Trophoblast cell (in vitro differentiated cells and primary cell): ENCODE measurements around the gene UAP1.
A peak's percentile ranks its signal among the peaks of the same experiment; 100 is the strongest.

Source experiments
- DNase-seq, 2 donors: peaks; one replicate each; pipeline ENCODE4 v3.0.0-alpha.2; 2016
- H2AFZ ChIP-seq: 2 replicates; pipeline ENCODE4 v1.6.1; 2013; ENCODE audit warnings: low read length, moderate library complexity, mild to moderate bottlenecking; ENCODE audit not compliant: insufficient read depth, poor library complexity
- H2AK5ac ChIP-seq: 2 replicates; pipeline ENCODE4 v1.6.1; 2013; ENCODE audit warnings: mild to moderate bottlenecking, low read length
- H2BK120ac ChIP-seq: 2 replicates; pipeline ENCODE4 v1.6.1; 2013; ENCODE audit warnings: low read length, mild to moderate bottlenecking, moderate library complexity; ENCODE audit not compliant: insufficient read depth, poor library complexity
- H2BK12ac ChIP-seq: 2 replicates; pipeline ENCODE4 v1.6.1; 2013; ENCODE audit warnings: mild to moderate bottlenecking, low read length, moderate library complexity
- H2BK5ac ChIP-seq: 2 replicates; pipeline ENCODE4 v1.6.1; 2013; ENCODE audit warnings: low read length, low read depth, moderate library complexity, mild to moderate bottlenecking; ENCODE audit not compliant: poor library complexity
- H3K14ac ChIP-seq: 2 replicates; pipeline ENCODE4 v1.6.1; 2013; ENCODE audit warnings: mild to moderate bottlenecking, low read length
- H3K18ac ChIP-seq: 2 replicates; pipeline ENCODE4 v1.6.1; 2013; ENCODE audit warnings: mild to moderate bottlenecking, low read length
- H3K23ac ChIP-seq: 2 replicates; pipeline ENCODE4 v1.6.1; 2013; ENCODE audit warnings: low read length
- H3K27ac ChIP-seq: 2 replicates; pipeline ENCODE4 v1.5.1; 2013; ENCODE audit warnings: low read depth, mild to moderate bottlenecking, inconsistent platforms, low read length, moderate library complexity
- H3K27me3 ChIP-seq: 2 replicates; pipeline ENCODE4 v1.6.1; 2013; ENCODE audit warnings: inconsistent platforms, mild to moderate bottlenecking, low read length, moderate library complexity; ENCODE audit not compliant: insufficient read depth
- H3K36me3 ChIP-seq, 2 experiments: 1 replicate in 1 of 2; 2 replicates in 1 of 2; pipeline ENCODE4 v1.6.1; 2013; ENCODE audit warnings: low read length in 2 of 2, mild to moderate bottlenecking in 2 of 2, moderate library complexity in 1 of 2; ENCODE audit not compliant: insufficient read depth in 2 of 2, control insufficient read depth in 1 of 2
- H3K4ac ChIP-seq: 2 replicates; pipeline ENCODE4 v1.6.1; 2013; ENCODE audit warnings: low read depth, mild to moderate bottlenecking, low read length, moderate library complexity
- H3K4me1 ChIP-seq, 2 experiments: 1 replicate in 1 of 2; 2 replicates in 1 of 2; pipeline ENCODE4 v1.6.1; 2013; ENCODE audit warnings: low read length in 2 of 2, mild to moderate bottlenecking in 2 of 2, moderate library complexity in 1 of 2; ENCODE audit not compliant: insufficient read depth in 2 of 2, control insufficient read depth in 1 of 2
- H3K4me2 ChIP-seq: 2 replicates; pipeline ENCODE4 v1.6.1; 2013; ENCODE audit warnings: inconsistent platforms, mild to moderate bottlenecking, low read length, moderate library complexity
- H3K4me3 ChIP-seq: 2 replicates; pipeline ENCODE4 v1.5.1; 2013; ENCODE audit warnings: mild to moderate bottlenecking, low read depth, low read length, inconsistent platforms
- H3K79me1 ChIP-seq: one replicate; pipeline ENCODE4 v1.6.1; 2013; ENCODE audit warnings: low read length
- H3K79me2 ChIP-seq: 2 replicates; pipeline ENCODE4 v1.6.1; 2013; ENCODE audit warnings: low read length, mild to moderate bottlenecking; ENCODE audit not compliant: control insufficient read depth, insufficient read depth, poor library complexity
- H3K9ac ChIP-seq: 2 replicates; pipeline ENCODE4 v1.6.1; 2013; ENCODE audit warnings: mild to moderate bottlenecking, low read length
- H3K9me3 ChIP-seq: 2 replicates; pipeline ENCODE4 v1.6.1; 2013; ENCODE audit warnings: low read depth, mild to moderate bottlenecking, control low read depth, inconsistent platforms, low read length; ENCODE audit not compliant: insufficient read depth
- H4K12ac ChIP-seq: 2 replicates; pipeline ENCODE4 v1.6.1; 2013; ENCODE audit warnings: low read depth, mild to moderate bottlenecking, low read length, moderate library complexity
- H4K8ac ChIP-seq: 2 replicates; pipeline ENCODE4 v1.6.1; 2013; ENCODE audit warnings: low read depth, mild to moderate bottlenecking, low read length, moderate library complexity
- H4K91ac ChIP-seq: one replicate; pipeline ENCODE4 v1.6.1; 2013; ENCODE audit warnings: low read depth, mild to moderate bottlenecking, low read length, moderate library complexity
- WGBS: extraction: QIAGEN DNeasy Blood & Tissue Kit; methylation state at CpG from one replicate; pipeline ENCODE4 v1.1.7; 2013; ENCODE audit warnings: missing lambda C conversion rate; ENCODE audit not compliant: insufficient read length, insufficient coverage; ENCODE audit errors: extremely low coverage; 5-methylcytosine and 5-hydroxymethylcytosine counted together

UAP1 gene

DNA sequence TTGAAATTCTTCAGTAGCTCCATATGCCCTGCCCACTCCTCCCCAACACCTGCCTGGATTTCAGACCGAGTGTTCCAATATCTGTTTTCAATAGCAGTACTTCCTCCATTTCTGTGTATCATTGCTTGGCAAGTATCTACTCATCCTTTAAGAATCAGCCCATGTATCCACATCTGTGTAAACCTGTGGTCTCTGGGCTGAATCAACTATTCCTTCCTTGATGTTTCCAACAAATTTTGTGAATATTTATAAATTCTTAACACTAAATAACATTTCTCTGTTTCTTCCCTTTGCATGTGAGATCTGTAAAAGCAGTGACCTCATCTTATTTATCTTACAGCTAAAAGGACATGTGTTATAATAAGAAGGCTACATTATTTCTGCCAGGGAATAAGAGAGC is 26.0 kb upstream of the UAP1 start:
- DNase-seq = no peak
- Histone ChIP-seq H3K4ac (no peak overlapping the region), H3K9me3 (no peaks in the 10 kb centered on the region), H2BK5ac (no peak overlapping the region), H3K79me2 (no peaks in the 10 kb centered on the region), H2BK120ac (no peak overlapping the region), H3K18ac (no peak overlapping the region), H2AK5ac (no peak overlapping the region), H3K9ac (no peak overlapping the region), H3K27me3 (no peaks in the 10 kb centered on the region), H4K91ac (no peak overlapping the region), H3K27ac (no peak overlapping the region), H3K4me2 (no peak overlapping the region), H4K8ac (no peak overlapping the region), H3K79me1 (no peaks in the 10 kb centered on the region), H3K4me3 (no peak overlapping the region), H3K23ac (no peak overlapping the region), H3K4me1 (no peaks in the 10 kb centered on the region), H2BK12ac (no peak overlapping the region), H3K14ac (no peak overlapping the region), H3K36me3 (no peaks in the 10 kb centered on the region), H4K12ac (no peak overlapping the region), H2AFZ (no peak overlapping the region)
- WGBS = no CpG with 5 or more reads among the region's 1 CpG

DNA sequence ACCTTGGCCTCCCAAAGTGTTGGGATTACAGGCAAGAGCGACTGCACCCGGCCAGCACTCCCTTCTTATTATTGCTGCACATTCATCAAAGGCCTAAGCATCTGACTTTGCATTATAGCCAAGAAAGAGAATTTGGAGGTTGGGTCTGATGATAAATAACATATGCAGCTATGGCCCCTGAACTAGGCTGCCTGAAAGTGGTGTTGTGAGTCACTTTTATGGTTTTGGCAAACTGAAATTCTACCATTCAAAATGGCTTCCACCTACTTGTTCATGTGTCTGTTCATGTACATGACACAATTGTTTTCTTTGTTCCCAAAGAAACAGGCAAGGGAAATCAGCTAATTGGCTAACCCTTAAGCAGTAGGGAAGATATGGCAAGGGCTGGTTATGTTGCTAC is 25.0 kb upstream of the UAP1 start:
- WGBS = no CpG with 5 or more reads among the region's 2 CpGs
- Histone ChIP-seq H3K4me2 (no peak overlapping the region), H3K9me3 (no peaks in the 10 kb centered on the region), H2AFZ (no peak overlapping the region), H4K8ac (no peak overlapping the region), H3K27ac (no peak overlapping the region), H3K9ac (no peak overlapping the region), H3K79me2 (no peaks in the 10 kb centered on the region), H2AK5ac (no peak overlapping the region), H3K14ac (no peak overlapping the region), H2BK5ac (no peak overlapping the region), H3K23ac (no peak overlapping the region), H3K4me3 (no peak overlapping the region), H3K4me1 (no peaks in the 10 kb centered on the region), H3K36me3 (no peaks in the 10 kb centered on the region), H2BK12ac (no peak overlapping the region), H4K91ac (no peak overlapping the region), H2BK120ac (no peak overlapping the region), H3K27me3 (no peaks in the 10 kb centered on the region), H3K79me1 (no peaks in the 10 kb centered on the region), H4K12ac (no peak overlapping the region), H3K4ac (no peak overlapping the region), H3K18ac (no peak overlapping the region)
- DNase-seq = no peak

DNA sequence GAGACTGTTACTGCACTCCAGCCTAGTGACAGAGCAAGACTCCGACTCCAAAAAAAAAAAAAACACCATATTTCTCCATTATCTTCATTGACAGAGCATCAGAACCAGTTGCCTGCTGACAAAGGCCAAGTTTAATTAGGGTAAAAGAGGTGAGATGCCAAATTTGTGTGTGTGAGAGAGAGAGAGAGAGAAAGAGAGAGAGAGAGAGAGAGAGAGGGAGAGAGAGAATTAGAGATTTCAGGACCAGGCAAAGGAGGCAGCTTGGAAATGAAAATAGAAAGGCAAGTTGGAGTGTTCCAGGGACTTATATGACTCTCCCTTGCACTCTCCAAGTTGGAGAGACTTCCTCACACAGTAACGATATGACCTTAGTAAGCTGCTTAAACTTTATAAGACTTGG is 24.3 kb upstream of the UAP1 start:
- H3K4me3 ChIP-seq = no peak overlapping the region
- no peak overlapping the region for H3K4me2 ChIP-seq
- no peak overlapping the region for H4K91ac ChIP-seq
- H3K79me1 ChIP-seq = no peaks in the 10 kb centered on the region
- H2BK12ac ChIP-seq = no peak overlapping the region
- no peak overlapping the region for H3K27ac ChIP-seq
- no peak overlapping the region for H2AFZ ChIP-seq
- H3K27me3 ChIP-seq = no peaks in the 10 kb centered on the region
- H3K18ac ChIP-seq = no peak overlapping the region
- no peak for DNase-seq
- no peaks in the 10 kb centered on the region for H3K9me3 ChIP-seq
- no peak overlapping the region for H2BK120ac ChIP-seq
- WGBS = no CpG with 5 or more reads among the region's 2 CpGs
- H3K9ac ChIP-seq = no peak overlapping the region
- no peak overlapping the region for H3K14ac ChIP-seq
- no peak overlapping the region for H4K8ac ChIP-seq
- H3K36me3 ChIP-seq = no peaks in the 10 kb centered on the region
- H3K23ac ChIP-seq = no peak overlapping the region
- no peak overlapping the region for H2AK5ac ChIP-seq
- H2BK5ac ChIP-seq = no peak overlapping the region
- H3K4ac ChIP-seq = no peak overlapping the region
- no peaks in the 10 kb centered on the region for H3K79me2 ChIP-seq
- H3K4me1 ChIP-seq = no peaks in the 10 kb centered on the region
- no peak overlapping the region for H4K12ac ChIP-seq

DNA sequence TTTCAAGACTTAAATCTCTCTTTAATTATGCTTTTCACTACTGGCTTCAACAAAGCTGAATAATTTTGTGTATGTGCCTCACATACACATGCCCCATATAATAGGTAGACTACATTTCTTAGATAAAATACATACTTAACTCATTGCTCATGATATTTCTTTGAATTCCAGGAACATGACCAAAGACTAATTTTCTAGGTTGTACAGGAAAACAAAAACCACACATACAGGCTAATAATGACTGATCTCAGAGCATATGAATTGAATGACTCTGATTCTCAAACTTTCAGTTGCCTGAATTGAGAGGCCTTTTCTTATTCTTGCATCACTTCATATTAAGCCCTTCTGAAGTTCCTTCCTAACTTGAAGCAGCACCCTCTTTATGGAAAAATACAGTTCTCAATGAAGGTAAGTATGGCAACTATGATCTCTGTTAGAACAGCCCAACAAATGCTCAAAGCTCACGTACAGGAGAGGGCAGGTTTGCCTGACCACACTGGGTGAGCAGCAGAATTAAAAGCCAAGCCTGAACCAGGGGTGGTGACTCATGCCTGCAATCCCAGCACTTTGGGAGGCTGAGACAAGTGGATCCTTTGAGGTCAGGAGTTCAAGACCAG is 22.6 kb upstream of the UAP1 start:
- no peaks in the 10 kb centered on the region for H3K9me3 ChIP-seq
- H2AFZ ChIP-seq = no peak overlapping the region
- no peak overlapping the region for H3K18ac ChIP-seq
- no peaks in the 10 kb centered on the region for H3K79me2 ChIP-seq
- no CpG with 5 or more reads among the region's 1 CpG for WGBS
- no peaks in the 10 kb centered on the region for H3K36me3 ChIP-seq
- H2AK5ac ChIP-seq = no peak overlapping the region
- no peak overlapping the region for H3K27ac ChIP-seq
- H3K4ac ChIP-seq = no peak overlapping the region
- H4K8ac ChIP-seq = no peak overlapping the region
- no peaks in the 10 kb centered on the region for H3K27me3 ChIP-seq
- no peak overlapping the region for H2BK12ac ChIP-seq
- H3K79me1 ChIP-seq = no peaks in the 10 kb centered on the region
- H3K4me1 ChIP-seq = no peaks in the 10 kb centered on the region
- H3K4me2 ChIP-seq = no peak overlapping the region
- no peak overlapping the region for H2BK120ac ChIP-seq
- H3K4me3 ChIP-seq = no peak overlapping the region
- no peak overlapping the region for H3K9ac ChIP-seq
- DNase-seq = peak; percentile 90 to 97
- no peak overlapping the region for H3K14ac ChIP-seq
- no peak overlapping the region for H4K91ac ChIP-seq
- no peak overlapping the region for H4K12ac ChIP-seq
- no peak overlapping the region for H3K23ac ChIP-seq
- no peak overlapping the region for H2BK5ac ChIP-seq
